Measurements from ENCODE around the gene FAM199X.
A peak's percentile ranks its signal among the peaks of the same experiment; 100 is the strongest.

Gene FAM199X

DNA sequence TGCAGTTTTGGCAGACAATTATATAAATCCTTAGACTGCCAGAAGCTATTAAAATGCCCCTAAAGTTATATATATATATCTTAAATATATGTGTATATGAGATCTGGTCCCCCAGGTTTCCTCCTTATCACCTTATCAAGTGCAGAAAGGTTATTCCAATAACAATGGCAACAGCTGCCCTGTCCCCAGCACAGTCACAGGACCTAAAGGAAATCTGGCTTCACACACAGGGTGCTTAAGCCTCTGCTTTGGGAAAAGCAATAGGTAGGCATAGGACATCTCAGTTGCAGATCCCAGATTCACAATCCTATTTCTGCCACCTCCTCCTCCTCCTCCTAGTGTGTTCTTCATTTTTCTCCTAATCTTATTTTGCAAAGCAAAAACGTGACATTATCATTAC lies 15.2 kb upstream of the FAM199X start:
- no peaks in the 10 kb centered on the region for H3K9me3 ChIP-seq (ENCODE audit: control insufficient read depth, low read depth, low read length)
- H3K27me3 ChIP-seq (ENCODE audit: control insufficient read depth, insufficient read depth, low read length) = no peaks in the 10 kb centered on the region
- H3K27ac ChIP-seq (ENCODE audit: low read length) = no peak overlapping the region
- H3K4me1 ChIP-seq (ENCODE audit: control insufficient read depth, low read depth, low read length) = no peaks in the 10 kb centered on the region
- no peak overlapping the region for H3K9ac ChIP-seq (ENCODE audit: low read length)
- H3K36me3 ChIP-seq (ENCODE audit: control insufficient read depth, low read depth, low read length) = no peaks in the 10 kb centered on the region
- H3K4me3 ChIP-seq (ENCODE audit: low read length) = no peak overlapping the region

DNA sequence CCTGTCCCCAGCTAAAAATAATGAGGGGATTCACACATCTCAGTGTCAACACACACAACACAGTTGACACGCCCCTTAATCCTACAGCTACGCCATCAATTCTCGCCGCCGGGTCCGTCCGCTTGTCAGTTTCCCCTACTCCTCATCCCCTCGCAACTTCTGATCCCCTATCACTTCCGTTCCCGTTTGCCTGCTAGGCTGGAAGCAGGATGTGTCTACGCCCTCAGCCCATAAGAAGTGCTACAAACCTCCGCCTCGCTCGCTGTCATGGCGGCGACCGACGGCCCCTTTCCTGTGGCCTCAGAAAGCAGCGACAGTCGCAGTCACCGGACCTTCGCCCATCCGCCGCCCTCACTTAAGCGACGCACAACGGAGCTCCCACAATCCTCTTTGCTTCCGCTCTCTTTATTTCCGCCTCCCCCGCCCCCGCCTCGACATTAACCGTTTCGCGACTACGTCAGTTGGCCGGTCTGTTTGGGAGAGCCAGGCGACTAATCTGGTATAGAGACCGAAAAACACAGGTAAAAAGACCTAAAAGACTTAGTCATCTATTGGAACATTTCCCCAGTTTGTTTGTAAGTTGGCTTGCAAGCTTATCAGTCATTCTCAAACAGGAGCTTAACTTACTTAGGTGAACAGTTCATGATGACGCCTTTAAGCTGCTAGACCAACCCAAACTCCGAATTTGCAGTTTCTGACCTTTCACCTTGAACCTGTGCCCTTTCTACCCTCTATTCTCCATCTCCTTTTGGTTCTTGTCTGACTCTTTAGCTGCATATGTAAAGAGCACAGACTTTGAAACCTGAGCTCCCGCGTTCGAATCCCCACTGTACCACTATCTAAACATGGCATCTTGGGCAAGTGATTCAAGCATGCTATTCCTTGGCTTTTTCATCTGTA lies 9.4 kb upstream of the FAM199X start, which contains the start of gene SLC25A53:
Gene SLC25A53 (minus strand): TSS at position 380 of the 900 bp plus-strand sequence. CDS start 51,752 bp downstream, outside the sequence.
- Histone ChIP-seq H3K4me1 (ENCODE audit: control insufficient read depth, low read depth, low read length) (no peaks in the 10 kb centered on the region), H3K36me3 (ENCODE audit: control insufficient read depth, low read depth, low read length) (no peaks in the 10 kb centered on the region), H3K4me3 (ENCODE audit: low read length) (peak within 1 kb of the TSS; percentile 76), H3K9me3 (ENCODE audit: control insufficient read depth, low read depth, low read length) (no peaks in the 10 kb centered on the region), H3K27me3 (ENCODE audit: control insufficient read depth, insufficient read depth, low read length) (no peaks in the 10 kb centered on the region), H3K9ac (ENCODE audit: low read length) (peak within 1 kb of the TSS; percentile 43), H3K27ac (ENCODE audit: low read length) (peak within 1 kb of the TSS; percentile 73)

DNA sequence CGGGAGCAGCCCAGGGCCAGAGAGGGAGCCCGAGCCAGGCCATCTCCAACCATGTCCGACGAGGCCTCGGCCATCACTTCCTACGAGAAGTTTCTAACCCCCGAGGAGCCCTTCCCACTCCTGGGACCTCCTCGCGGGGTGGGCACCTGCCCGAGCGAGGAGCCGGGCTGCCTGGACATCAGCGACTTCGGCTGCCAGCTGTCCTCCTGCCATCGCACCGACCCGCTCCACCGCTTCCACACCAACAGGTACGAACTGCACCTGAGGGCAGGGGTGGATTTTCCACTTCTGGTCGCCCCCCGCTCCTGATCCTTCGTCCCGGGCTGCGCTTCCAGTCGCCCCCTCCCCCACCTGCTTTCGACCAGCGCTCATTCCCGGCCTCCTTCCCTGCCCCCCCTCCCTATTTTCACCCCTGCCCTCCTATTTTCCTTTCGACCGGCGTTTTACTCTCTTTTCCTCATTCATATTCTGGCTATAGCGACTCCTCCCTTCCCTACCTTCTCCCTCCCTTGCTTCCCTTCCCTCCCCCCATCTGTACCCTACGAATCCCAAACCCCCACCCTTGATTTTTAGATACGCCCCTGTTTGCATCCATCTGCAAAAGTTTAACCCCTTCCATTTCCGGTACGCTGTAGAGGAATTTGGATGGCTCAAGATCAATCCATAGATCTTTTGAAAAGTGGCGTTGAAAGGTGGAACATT lies 633 bp downstream of the FAM199X start:
- Histone ChIP-seq H3K4me1 (ENCODE audit: control insufficient read depth, low read depth, low read length) (peaks cover 6% of the 10 kb centered on the region), H3K9ac (ENCODE audit: low read length) (peak overlapping the region; percentile 69), H3K27ac (ENCODE audit: low read length) (no peak overlapping the region), H3K27me3 (ENCODE audit: control insufficient read depth, insufficient read depth, low read length) (peaks cover 6% of the 10 kb centered on the region), H3K4me3 (ENCODE audit: low read length) (peak overlapping the region; percentile 89), H3K36me3 (ENCODE audit: control insufficient read depth, low read depth, low read length) (no peaks in the 10 kb centered on the region), H3K9me3 (ENCODE audit: control insufficient read depth, low read depth, low read length) (no peaks in the 10 kb centered on the region)

DNA sequence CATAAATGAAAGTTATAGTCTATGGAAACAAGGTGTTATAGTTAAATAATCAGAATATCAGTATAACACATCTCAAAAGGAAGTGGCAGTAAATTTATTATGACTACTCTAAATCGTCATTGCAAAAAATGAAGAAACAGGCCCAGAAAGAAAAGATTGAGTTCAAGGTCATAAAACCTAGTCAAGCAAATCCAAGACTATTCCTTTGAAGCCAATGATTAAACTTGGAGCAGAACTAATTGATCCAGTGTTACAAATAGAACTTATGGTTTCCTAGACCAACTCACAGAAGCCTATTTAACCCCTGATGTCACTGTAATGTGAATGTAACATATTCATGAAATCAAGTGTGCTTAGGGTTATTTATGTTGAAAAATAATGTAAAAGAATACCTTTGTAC lies 1.9 kb downstream of the FAM199X start:
- Histone ChIP-seq H3K27me3 (ENCODE audit: control insufficient read depth, insufficient read depth, low read length) (peaks cover 6% of the 10 kb centered on the region), H3K9me3 (ENCODE audit: control insufficient read depth, low read depth, low read length) (no peaks in the 10 kb centered on the region), H3K36me3 (ENCODE audit: control insufficient read depth, low read depth, low read length) (no peaks in the 10 kb centered on the region), H3K27ac (ENCODE audit: low read length) (no peak overlapping the region), H3K4me1 (ENCODE audit: control insufficient read depth, low read depth, low read length) (peaks cover 6% of the 10 kb centered on the region), H3K4me3 (ENCODE audit: low read length) (peak overlapping the region; percentile 89), H3K9ac (ENCODE audit: low read length) (no peak overlapping the region)

DNA sequence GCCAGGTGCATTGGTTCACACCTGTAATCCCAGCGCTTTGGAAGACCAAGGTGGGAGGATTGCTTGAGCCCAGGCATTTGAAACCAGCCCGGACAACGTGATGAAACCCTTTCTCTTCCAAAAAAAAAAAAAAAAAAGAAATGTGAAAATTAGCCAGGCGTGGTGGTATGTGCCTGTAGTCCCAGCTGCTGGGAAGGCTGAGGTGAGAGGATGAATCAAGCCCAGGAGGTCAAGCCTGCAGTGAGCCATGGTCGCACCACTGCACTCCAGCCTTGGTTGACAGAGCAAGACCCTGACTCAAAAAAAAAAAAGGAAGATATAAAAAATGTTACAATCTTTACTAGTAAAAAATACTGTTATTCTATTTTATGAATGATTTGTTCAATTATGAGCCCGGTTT lies 5.9 kb downstream of the FAM199X start:
- no peak overlapping the region for H3K27ac ChIP-seq (ENCODE audit: low read length)
- no peak overlapping the region for H3K4me3 ChIP-seq (ENCODE audit: low read length)
- H3K4me1 ChIP-seq (ENCODE audit: control insufficient read depth, low read depth, low read length) = no peaks in the 10 kb centered on the region
- no peaks in the 10 kb centered on the region for H3K27me3 ChIP-seq (ENCODE audit: control insufficient read depth, insufficient read depth, low read length)
- peaks cover 7% of the 10 kb centered on the region for H3K36me3 ChIP-seq (ENCODE audit: control insufficient read depth, low read depth, low read length)
- no peak overlapping the region for H3K9ac ChIP-seq (ENCODE audit: low read length)
- H3K9me3 ChIP-seq (ENCODE audit: control insufficient read depth, low read depth, low read length) = no peaks in the 10 kb centered on the region

DNA sequence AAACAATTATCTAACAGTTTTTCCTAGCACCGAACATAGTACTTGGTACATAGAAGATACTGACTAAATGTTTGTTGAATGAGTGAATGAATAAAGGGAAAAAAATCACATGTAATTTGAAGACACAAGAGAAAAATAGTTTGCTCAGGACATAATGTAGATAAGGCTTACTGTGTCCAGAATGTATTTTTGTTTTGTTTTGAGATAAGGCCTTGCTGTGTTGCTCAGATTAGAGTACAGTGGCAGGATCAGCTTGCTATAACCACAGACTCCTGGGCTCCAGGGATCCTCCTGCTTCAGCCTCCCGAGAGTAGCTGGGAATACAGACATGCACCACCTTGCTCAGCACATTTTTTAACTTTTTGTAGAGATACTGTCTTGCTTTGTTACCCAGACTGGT lies 6.5 kb downstream of the FAM199X start:
- no peak overlapping the region for H3K4me3 ChIP-seq (ENCODE audit: low read length)
- no peaks in the 10 kb centered on the region for H3K27me3 ChIP-seq (ENCODE audit: control insufficient read depth, insufficient read depth, low read length)
- H3K27ac ChIP-seq (ENCODE audit: low read length) = no peak overlapping the region
- H3K36me3 ChIP-seq (ENCODE audit: control insufficient read depth, low read depth, low read length) = peaks cover 8% of the 10 kb centered on the region
- H3K9me3 ChIP-seq (ENCODE audit: control insufficient read depth, low read depth, low read length) = no peaks in the 10 kb centered on the region
- H3K4me1 ChIP-seq (ENCODE audit: control insufficient read depth, low read depth, low read length) = no peaks in the 10 kb centered on the region
- no peak overlapping the region for H3K9ac ChIP-seq (ENCODE audit: low read length)

DNA sequence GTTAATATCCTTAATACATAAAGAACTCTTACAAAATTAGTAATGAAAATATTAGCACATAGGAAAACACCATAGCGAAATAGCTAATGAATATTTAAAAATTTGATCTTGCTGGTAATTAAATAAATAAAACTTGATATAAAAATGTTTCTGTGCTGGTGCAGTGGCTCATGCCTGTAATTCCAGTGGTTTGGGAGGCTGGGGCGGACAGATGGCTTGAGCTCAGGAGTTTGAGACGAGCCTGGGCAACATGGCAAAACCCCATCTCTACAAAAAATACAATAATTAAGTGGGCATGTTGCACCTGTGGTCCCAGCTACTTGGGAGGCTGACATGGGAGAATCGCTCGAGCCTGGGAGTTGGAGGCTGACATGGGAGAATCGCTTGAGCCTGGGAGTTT lies 7.6 kb downstream of the FAM199X start:
- no peaks in the 10 kb centered on the region for H3K27me3 ChIP-seq (ENCODE audit: control insufficient read depth, insufficient read depth, low read length)
- H3K4me1 ChIP-seq (ENCODE audit: control insufficient read depth, low read depth, low read length) = no peaks in the 10 kb centered on the region
- H3K9me3 ChIP-seq (ENCODE audit: control insufficient read depth, low read depth, low read length) = no peaks in the 10 kb centered on the region
- no peak overlapping the region for H3K9ac ChIP-seq (ENCODE audit: low read length)
- peaks cover 8% of the 10 kb centered on the region for H3K36me3 ChIP-seq (ENCODE audit: control insufficient read depth, low read depth, low read length)
- H3K27ac ChIP-seq (ENCODE audit: low read length) = no peak overlapping the region
- H3K4me3 ChIP-seq (ENCODE audit: low read length) = no peak overlapping the region

DNA sequence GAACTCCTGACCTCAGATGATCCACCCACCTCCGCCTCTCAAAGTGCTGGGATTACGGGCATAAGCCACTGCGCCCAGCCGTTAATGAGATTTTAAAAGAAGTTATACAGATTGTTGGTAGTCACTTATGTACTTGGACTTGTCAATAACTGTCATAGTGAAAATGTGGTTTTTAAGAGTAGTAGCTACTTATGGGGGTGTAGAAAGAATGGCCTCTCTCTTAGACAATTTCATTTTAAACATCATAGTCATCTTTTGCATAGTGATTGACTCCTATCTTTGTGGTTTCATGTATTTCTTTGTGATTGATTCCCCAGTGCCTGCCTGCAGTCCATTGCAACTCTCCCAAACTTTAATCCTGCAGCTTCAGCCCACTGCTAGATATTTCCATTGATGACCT lies 17.4 kb downstream of the FAM199X start:
- no peaks in the 10 kb centered on the region for H3K9me3 ChIP-seq (ENCODE audit: control insufficient read depth, low read depth, low read length)
- H3K36me3 ChIP-seq (ENCODE audit: control insufficient read depth, low read depth, low read length) = peaks cover 26% of the 10 kb centered on the region
- H3K27ac ChIP-seq (ENCODE audit: low read length) = no peak overlapping the region
- H3K4me1 ChIP-seq (ENCODE audit: control insufficient read depth, low read depth, low read length) = no peaks in the 10 kb centered on the region
- H3K27me3 ChIP-seq (ENCODE audit: control insufficient read depth, insufficient read depth, low read length) = no peaks in the 10 kb centered on the region
- H3K9ac ChIP-seq (ENCODE audit: low read length) = no peak overlapping the region
- H3K4me3 ChIP-seq (ENCODE audit: low read length) = no peak overlapping the region

DNA sequence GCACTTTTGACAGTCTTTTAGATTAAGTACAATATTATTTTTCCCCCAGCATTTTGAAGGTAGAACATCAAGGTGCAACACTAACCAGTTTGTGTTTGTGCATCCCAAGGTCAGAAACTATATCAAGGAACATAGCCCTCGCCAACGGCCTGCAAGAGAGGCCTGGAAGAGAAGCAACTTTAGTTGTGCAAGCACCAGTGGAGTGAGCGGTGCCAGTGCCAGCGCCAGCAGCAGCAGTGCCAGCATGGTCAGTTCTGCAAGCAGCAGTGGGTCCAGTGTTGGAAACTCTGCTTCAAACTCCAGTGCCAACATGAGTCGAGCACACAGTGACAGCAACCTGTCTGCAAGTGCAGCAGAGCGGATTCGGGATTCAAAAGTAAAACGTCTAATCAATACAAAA lies 21.7 kb downstream of the FAM199X start:
- H3K27me3 ChIP-seq (ENCODE audit: control insufficient read depth, insufficient read depth, low read length) = no peaks in the 10 kb centered on the region
- H3K27ac ChIP-seq (ENCODE audit: low read length) = no peak overlapping the region
- no peak overlapping the region for H3K9ac ChIP-seq (ENCODE audit: low read length)
- H3K9me3 ChIP-seq (ENCODE audit: control insufficient read depth, low read depth, low read length) = no peaks in the 10 kb centered on the region
- no peaks in the 10 kb centered on the region for H3K4me1 ChIP-seq (ENCODE audit: control insufficient read depth, low read depth, low read length)
- H3K36me3 ChIP-seq (ENCODE audit: control insufficient read depth, low read depth, low read length) = peaks cover 50% of the 10 kb centered on the region
- H3K4me3 ChIP-seq (ENCODE audit: low read length) = no peak overlapping the region

DNA sequence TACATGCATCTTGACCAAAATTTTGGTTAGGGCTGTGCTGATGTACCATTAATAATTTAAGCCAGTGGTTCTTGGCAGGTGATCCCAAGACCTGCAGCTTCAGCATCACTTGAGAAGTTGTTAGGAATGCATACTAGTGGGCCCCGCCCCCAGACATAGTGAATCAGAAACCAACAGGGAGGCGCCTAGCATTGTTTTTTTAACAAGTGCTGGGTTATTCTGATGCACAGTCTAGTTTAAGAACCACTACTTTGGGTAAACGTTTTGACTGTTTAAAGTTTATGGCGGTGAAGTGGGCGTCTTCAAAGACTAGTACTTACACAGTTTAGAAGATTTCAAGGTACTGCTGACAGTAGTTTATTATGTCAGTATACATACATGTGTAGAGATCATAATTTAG lies 23.6 kb downstream of the FAM199X start:
- peaks cover 50% of the 10 kb centered on the region for H3K36me3 ChIP-seq (ENCODE audit: control insufficient read depth, low read depth, low read length)
- H3K9ac ChIP-seq (ENCODE audit: low read length) = no peak overlapping the region
- H3K4me1 ChIP-seq (ENCODE audit: control insufficient read depth, low read depth, low read length) = no peaks in the 10 kb centered on the region
- H3K27ac ChIP-seq (ENCODE audit: low read length) = no peak overlapping the region
- no peak overlapping the region for H3K4me3 ChIP-seq (ENCODE audit: low read length)
- no peaks in the 10 kb centered on the region for H3K9me3 ChIP-seq (ENCODE audit: control insufficient read depth, low read depth, low read length)
- no peaks in the 10 kb centered on the region for H3K27me3 ChIP-seq (ENCODE audit: control insufficient read depth, insufficient read depth, low read length)

DNA sequence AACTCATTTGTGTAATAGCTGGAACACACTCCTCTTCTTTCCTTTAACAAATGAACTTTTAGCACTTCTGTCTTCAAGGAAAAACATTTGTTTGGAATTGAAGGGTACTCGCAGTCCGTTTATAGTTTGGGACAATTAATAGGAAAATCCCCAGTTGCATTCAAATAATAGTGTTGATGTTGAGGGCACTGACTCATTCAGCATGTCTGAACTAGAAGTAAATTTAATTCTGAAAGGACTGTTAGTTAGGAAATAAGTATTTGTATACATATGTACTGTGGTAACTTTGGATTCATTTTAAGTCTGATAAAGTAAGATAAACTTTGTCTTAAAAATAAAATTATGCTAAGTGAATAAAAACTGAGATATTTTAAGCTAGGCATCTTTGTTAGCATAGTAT lies 27.2 kb downstream of the FAM199X start:
- Histone ChIP-seq H3K9ac (ENCODE audit: low read length) (no peak overlapping the region), H3K4me1 (ENCODE audit: control insufficient read depth, low read depth, low read length) (no peaks in the 10 kb centered on the region), H3K27me3 (ENCODE audit: control insufficient read depth, insufficient read depth, low read length) (no peaks in the 10 kb centered on the region), H3K9me3 (ENCODE audit: control insufficient read depth, low read depth, low read length) (no peaks in the 10 kb centered on the region), H3K27ac (ENCODE audit: low read length) (no peak overlapping the region), H3K36me3 (ENCODE audit: control insufficient read depth, low read depth, low read length) (peaks cover 30% of the 10 kb centered on the region), H3K4me3 (ENCODE audit: low read length) (no peak overlapping the region)

Data from iPS-18a (cell line).